Activated CD4-positive, alpha-beta T cell treated with anti-CD3 and anti-CD28 coated beads for 1 hour (primary cell): ENCODE results near the gene NMT2.

Experiments used
- DNase-seq: peaks from one replicate; pipeline ENCODE4 v3.0.0-alpha.2; 2020

Gene NMT2

GRCh38 chr10:15180736-15181135 is 12.2 kb upstream of the NMT2 start:
- no peak for DNase-seq

DNA sequence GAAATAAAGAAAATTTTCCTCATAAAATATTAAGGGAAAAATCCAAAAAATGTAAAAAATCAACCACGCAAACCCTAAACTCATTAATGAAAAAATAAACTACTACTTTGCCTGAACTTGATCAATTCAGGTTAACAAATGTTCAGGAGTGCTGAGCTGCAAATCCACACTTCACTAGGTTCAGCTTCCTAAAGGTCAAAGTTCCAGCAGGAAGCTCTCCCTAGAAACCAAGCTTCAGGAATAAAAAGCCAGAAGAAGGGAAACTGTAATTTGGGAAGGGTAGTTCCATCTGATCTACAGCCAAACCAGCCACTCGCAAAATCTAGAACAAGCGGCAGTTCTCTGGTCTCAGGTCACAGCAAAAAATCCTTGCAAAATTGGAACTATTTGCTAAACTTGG is 7.8 kb upstream of the NMT2 start:
- no peak for DNase-seq

DNA sequence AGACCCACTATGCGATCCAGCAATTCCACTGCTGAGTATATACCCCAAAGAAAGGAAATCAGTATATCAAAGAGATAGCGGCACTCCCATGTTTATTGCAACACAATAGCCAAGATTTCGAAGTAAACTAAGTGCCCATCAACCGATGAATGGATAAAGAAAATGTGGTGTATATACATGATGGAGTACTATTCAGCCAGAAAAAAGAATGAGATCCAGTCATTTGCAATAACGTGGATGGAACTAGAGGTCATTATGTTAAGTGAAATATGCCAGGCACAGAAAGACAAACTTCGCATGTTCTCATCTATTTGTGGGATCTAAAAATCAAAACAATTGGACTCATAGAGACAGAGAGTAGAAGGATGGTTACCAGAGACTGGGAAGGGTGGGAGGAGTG is 7.1 kb upstream of the NMT2 start:
- no peak for DNase-seq

DNA sequence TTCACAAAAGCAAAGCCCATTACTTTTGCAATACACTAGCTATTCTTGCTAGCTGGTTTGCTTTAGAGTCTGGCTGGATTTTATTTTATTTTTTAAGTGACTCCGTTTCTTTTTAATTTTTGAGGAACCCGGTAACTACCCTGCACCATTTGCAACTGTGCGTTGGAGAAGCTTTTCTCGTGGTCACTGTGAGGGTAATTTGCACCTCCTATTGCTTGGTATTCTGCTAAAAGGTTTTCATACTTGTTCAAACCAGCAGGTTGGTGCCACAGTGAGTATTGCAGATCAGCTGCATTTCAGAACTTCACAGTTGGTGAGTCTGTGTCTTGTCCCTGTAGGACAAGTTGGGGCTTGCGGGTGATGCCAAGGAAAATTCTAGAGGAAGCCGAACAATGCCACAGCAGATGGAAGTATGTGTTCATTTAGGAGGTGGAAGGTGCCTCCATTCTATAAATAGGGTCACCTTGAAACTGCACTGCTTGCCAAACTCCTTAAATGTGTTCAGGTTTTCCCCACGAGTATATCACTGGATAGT is 3.9 kb upstream of the NMT2 start:
- DNase-seq = no peak

DNA sequence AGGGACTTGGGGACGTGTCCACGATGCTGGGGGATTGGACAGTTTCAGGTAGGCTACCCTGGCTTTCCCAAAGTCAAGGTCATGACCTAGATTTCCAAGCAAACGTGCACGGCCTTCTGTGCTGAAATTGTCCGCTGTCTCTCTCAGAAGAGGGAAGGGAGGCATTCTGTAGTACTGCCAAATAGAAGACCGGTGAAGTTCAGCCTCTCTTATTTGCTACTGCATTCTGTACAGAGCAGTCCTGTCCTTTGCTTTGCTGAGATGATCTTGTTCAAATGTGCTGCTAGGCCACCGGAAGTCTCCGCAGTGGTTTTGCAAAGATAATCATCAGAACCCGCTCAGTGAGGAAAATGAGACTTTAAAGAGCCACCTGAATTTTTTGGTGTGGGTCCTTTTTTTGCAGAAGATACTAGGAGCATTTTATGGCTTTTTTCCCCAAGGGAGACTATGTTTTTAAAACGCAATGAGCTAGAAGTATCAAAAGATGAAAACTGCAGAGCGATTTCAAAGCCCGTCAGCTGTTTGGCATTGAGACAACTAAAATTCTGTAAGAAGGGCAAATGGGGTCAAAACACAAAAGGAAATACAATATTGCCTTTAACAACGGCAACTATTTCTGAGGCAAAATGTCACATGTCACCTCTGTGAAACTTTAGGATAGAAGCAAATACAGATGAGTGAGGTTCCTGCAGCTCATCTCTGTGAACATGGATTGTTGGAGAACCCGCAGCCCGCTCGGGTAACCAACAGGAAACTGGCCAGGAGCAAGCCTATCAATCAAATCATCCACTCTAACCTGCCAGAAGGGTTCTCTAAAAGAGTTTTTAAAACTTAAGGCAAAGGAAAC is 1.3 kb upstream of the NMT2 start:
- peak; percentile 33 for DNase-seq

- DNase-seq = peak; percentile 95
These were observed 477 bp upstream of the NMT2 start for GRCh38 chr10:15168786-15169554.

GRCh38 chr10:15167411-15168290 is 842 bp downstream of the NMT2 start:
- peak; percentile 20 for DNase-seq

DNA sequence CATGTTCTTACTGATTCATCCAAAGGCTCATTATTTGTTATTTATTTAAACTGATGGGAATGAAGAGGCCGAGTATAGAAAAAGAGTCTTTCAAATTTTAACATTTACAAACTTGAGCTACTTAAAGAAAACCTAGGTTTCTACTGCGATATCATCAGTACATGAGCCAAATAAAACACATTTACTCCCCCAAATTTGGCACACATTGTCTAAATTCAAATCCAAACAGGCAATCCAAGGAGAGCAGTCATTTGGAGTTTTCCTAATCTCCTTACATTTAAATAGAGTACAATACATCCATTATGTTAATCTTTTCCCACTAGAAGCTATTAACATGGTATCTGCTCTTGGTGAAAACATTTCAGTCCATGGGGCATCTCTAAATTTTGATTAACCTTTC is 2.2 kb downstream of the NMT2 start:
- no peak for DNase-seq

DNA sequence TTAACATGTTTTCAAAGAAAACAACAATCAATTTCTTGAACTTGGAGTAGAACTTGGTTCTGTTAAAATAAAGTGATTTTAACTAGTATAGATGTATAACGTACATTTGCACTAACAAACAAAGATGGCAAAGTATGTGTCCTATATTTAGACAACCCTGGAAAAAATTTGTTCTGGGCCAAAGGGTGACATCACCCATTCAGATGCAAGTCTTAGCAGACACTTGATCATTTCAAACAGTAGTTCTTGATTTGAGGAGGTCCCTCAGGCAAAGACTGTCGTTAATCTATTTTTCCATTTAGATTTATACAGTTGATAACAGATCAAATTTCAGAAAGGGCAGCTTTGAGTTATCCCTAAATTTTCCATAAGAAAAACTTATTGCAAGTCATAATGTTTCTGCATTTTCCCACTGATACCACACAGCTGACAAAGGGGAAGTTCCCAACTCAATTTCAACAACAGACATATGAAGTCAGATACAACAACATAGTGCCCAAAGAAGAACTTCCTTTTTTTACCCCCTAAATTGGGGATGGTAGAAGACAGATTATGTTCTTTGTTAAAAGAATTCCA is 5.2 kb downstream of the NMT2 start:
- DNase-seq = no peak

DNA sequence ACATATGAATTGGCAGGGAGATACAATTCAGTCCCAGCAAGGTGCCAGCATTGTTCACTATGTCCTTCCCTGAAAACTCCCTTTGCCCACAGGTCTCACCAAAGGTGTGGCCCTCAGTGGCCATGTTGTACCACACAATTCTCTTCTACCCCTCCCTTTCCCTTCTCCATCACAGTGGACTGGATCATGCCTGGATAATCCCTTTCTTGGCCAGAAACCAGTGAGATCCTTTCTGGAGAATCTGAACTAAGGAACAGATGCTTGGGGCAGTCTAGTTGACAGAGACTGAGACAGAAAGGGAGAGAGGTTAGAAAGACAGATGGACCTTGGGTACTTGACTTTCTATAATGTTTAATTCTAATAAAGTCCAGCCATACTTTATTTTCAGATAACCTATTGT is 9.5 kb downstream of the NMT2 start:
- no peak for DNase-seq

- no peak for DNase-seq
These were observed 10.0 kb downstream of the NMT2 start for GRCh38 chr10:15158448-15158847.

DNA sequence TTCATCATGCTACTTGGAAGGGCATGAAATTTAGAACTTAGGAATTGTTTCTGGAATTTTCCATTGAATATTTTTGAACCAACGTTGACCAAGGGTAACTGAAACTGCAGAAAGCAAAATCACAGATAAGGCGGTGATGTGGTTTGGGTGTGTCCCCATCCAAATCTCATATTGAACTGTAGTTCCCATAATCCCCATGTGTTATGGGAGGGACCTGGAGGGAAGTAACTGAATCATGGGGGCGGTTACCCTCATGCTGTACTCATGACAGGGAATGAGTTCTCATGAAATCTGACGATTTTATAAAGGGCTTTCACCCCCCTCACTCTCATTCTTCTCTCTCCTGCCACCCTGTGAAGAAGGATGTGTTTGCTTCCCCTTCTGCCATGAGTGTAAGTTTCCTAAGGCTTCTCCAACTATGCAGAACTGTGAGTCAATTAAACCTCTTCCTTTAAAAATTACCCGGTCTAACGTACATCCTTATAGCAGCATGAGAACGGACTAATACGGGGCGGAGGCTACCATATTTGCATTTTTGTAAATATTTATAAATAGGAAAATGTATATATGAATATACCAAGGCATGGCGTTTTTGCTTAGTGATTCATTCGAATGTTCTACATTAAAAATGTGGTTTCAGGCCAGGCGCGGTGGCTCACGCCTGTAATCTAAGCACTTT is 12.4 kb downstream of the NMT2 start:
- no peak for DNase-seq

GRCh38 chr10:15152556-15152955 is 15.9 kb downstream of the NMT2 start:
- DNase-seq = no peak

DNA sequence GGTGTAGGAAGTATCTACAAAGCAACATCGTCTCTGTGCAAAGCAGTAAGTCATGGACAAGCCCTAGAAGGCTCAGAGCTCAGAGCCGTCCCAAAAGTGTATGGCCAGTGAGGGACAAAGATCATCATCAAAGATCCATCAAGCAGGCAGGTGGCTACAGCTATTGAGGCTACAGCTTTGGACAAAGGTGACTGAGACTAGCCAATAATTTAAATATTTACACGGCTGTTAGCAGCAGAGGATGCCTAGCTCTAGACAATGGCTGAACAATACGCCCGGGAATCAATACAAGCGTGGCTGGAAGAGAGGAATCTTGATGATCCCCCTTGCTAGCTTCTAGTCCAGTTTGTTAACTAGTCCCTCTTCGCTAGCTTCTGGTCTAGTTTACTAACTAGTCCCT is 17.9 kb downstream of the NMT2 start:
- no peak for DNase-seq

DNA sequence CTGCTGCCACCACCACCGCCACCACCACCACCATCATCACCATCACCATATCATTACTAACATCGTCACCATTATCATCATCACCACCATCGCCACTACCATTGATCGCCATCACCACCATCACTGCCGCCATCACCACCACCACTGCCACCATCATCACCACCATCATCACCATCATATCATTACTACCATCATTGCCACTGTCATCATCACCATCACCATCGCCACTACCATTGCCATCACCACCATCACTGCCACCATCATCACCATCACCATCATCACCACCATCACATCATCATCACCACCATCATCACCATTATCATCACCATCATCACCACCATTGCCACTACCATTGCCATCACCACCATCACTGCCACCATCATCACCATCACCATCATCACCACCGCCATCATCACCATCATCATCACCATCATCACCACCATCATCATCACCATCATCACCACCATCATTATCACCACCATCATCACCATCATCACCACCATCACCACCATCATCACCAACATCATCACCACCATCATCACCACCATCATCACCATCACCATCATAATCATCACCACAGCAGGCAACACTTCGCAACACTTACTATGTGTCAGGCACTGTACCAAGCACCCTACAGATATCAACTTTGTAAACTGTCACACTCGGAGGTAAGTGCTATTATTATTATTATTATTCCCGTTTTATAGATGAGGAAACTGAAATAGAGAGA is 19.3 kb downstream of the NMT2 start:
- no peak for DNase-seq

- no peak for DNase-seq
These were observed 20.7 kb downstream of the NMT2 start for GRCh38 chr10:15147594-15148392.

- DNase-seq = no peak
These were observed 22.1 kb downstream of the NMT2 start for GRCh38 chr10:15146366-15146765.

- no peak for DNase-seq
These were observed 23.7 kb downstream of the NMT2 start for GRCh38 chr10:15144788-15145187.

DNA sequence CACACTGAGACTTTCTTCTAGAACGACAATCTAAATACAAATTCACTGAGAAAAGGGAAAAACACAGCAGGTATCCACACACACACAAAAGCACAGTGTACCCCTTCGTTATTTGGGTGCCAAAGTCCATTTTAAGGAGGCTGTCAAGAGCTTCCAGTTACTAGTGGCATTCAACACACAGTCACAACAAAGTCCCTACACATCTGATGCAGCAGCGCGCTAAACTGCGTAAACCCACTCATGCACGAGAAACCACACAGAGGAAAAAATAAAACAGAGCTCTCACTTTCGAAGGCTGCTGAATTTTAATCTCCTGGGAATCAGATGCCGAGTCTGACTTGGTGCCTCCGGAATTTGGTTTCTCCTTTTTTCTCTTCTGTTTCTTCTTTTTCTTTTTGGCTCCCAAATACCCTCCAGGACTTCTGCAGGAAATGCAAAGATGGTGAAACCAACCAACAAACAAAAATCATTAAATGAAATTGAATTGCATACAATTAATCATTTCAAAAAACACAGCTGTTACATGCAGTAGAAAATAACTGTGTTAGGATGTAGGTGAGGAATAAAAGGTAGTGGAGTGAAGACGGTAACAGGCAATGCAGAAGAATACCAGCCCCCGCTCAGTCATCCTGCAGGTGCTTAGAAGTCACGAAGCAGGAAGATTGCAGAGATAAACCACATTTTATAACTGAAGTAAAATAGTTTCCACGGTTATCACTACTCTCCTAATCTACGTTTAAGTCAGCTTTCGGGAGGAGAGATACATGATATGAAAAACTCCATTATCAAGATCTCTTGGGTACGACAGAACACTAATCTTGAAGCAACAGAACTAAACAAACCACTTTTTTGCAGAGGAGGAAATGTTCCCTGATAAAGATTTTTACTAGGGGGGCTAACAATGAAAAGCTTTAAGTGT is 27.1 kb downstream of the NMT2 start:
- no peak for DNase-seq
